HEK293T (cell line): Measurements from ENCODE around the gene CFAP299.

ENCODE experiments used
- ARNT ChIP-seq: fragments of 450-650 bp; IDR thresholded peaks from 2 replicates; pipeline ENCODE4 v1.6.1; 2017; ENCODE audit warnings: mild to moderate bottlenecking
- CTBP1 ChIP-seq: fragments of 450-650 bp; IDR thresholded peaks from 2 replicates; pipeline ENCODE4 v1.6.1; 2016; ENCODE audit warnings: borderline replicate concordance
- ELF4 ChIP-seq: fragments of 450-650 bp; IDR thresholded peaks from 2 replicates; pipeline ENCODE4 v1.6.1; 2017; ENCODE audit warnings: antibody characterized with exemption
- FOXA1 ChIP-seq: fragments of 450-650 bp; IDR thresholded peaks from 2 replicates; pipeline ENCODE4 v1.6.1; 2016; ENCODE audit warnings: mild to moderate bottlenecking
- FOXM1 ChIP-seq: fragments of 450-650 bp; IDR thresholded peaks from 2 replicates; pipeline ENCODE4 v1.6.1; 2017; ENCODE audit warnings: mild to moderate bottlenecking, borderline replicate concordance
- HDGF ChIP-seq: fragments of 450-650 bp; IDR thresholded peaks from 2 replicates; pipeline ENCODE4 v1.6.1; 2017; ENCODE audit warnings: antibody characterized with exemption, borderline replicate concordance
- L3MBTL2 ChIP-seq: fragments of 450-650 bp; conservative IDR thresholded peaks from 2 replicates; pipeline ENCODE4 v1.6.1; 2016; ENCODE audit warnings: mild to moderate bottlenecking
- LEF1 ChIP-seq: fragments of 450-650 bp; IDR thresholded peaks from 2 replicates; pipeline ENCODE4 v1.6.1; 2017; ENCODE audit warnings: mild to moderate bottlenecking, borderline replicate concordance
- NFRKB ChIP-seq: fragments of 450-650 bp; IDR thresholded peaks from 2 replicates; pipeline ENCODE4 v1.6.1; 2016; ENCODE audit warnings: mild to moderate bottlenecking, moderate library complexity
- SUZ12 ChIP-seq: fragments of 450-650 bp; IDR thresholded peaks from 2 replicates; pipeline ENCODE4 v1.6.1; 2016; ENCODE audit warnings: mild to moderate bottlenecking
- ZNF384 ChIP-seq: fragments of 450-650 bp; IDR thresholded peaks from 2 replicates; pipeline ENCODE4 v1.6.1; 2016

DNA sequence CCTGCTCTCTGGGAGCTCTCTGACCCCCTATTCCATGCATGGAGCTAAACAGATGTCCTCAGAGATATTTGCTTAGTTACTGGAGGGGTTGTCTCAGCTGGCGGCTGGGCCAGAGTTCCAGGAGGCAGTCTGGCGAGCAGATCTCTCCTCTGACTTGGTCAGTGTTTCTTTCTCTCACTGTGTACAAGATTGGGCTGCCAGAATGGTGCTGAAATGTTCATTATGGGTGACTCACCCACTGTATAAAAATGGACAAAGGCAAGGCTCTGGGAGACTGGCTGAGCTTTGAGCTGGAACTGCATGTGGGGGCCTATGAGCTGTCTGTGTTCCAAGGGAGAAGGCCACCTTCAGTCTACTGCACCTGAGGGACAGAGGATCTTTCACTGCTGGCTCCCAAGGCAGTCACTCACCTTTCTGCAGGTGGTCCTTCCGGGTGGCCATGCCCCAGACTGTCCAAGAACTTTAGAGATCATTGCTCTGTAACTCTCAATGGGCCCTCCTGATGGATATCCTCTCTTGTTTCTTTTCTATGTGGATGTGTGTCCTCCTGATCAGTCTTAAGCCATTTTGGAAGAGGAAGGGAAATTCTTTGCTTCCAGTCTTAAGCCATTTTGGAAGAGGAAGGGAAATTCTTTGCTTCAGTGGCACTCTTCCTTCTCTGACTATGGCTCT, 88.2 kb downstream of the CFAP299 start:
- TF ChIP-seq L3MBTL2 (no peak), ARNT (no peak), SUZ12 (no peak), LEF1 (no peak), NFRKB (no peak), FOXA1 (no peak), CTBP1 (no peak), FOXM1 (no peak), HDGF (no peak), ZNF384 (no peak), ELF4 (no peak)
